ENCODE data around the gene C1D.

Gene C1D

DNA sequence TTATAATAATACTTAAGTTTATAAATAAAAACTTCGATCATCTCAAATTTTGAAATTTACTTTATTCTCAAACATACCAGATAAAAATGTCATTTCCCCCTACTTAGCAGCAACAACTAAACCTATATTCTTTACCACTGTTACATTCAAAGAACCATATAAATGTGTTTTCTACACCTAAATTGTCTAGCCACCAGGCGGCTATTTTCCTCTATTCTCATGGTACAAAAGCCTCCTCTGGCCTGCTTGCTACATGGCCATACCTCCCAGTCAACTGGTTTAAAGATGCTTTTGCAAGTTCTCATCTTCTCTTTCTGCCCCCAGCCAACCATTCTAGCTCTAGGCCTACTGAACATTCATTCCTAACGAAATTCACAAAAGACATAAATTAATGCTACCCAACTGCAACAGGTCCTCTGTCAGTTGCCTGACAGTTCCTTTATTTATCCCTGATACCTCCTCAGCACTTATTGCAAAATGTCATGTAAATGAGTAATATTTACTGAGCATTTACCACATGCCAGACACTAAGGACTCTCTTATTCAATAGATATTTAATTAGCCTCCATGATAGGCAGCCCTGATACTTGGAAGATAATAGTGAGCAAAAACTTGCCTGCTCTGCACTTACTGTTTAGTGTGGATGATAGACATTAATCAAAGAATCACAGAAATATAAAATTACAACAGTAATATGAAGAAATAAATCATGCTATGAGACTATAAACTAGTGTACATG, 5.0 kb downstream of the C1D start:
- no peak for DNase-seq (ENCODE audit: low read depth)

DNA sequence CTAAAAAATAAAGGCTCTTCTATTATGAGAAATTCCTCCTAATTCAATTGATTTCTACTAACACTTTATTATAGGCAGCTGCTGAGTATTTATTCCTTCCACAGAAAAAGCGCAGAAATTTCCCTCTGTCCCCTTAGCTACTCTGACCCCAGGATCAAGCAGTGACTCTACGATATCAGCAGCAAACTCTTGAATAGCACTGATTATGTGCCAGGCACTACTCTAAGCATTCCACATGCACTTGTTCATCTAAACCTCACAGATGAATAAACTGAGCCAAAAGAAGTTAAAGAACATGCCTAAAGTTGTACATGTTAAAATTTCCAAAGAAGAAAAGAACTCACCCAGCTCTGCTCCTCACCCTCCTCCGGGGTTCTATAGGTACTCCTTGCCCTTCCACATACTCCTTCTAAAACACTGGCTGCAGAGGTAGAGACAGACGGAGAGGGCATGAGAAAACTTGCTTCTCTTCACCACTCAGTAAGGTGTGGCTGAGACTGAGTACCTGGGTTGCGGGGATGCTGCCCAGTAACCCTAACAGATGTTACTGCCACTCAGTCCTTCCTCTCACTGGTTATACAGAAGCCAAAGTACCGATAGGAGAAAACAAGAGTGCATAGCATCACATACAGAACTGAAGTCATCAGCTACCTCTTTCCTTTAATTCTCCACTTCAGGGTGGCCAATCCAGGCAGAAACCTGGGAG, 9.9 kb downstream of the C1D start:
- no peak for DNase-seq (ENCODE audit: low read depth)

DNA sequence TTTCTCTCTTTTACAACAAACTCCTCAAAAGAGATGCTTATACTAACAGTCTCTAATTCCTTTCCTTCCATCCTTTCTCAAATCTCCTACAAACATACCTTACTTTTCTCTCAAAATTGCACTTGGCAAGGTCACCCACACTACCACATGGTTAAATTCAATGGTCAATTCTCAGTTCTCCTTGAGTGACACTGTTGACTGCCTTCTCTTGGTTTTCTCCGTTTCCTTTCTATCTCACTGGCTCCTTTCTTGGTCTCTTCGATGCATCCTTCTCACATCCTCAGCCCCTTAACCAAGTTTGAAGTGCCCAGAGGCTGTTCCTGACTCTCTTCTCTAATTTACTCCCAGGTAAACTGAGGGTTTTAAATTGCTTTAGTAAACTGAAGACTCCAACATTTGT, 12.5 kb downstream of the C1D start:
- DNase-seq (ENCODE audit: low read depth) = no peak

DNA sequence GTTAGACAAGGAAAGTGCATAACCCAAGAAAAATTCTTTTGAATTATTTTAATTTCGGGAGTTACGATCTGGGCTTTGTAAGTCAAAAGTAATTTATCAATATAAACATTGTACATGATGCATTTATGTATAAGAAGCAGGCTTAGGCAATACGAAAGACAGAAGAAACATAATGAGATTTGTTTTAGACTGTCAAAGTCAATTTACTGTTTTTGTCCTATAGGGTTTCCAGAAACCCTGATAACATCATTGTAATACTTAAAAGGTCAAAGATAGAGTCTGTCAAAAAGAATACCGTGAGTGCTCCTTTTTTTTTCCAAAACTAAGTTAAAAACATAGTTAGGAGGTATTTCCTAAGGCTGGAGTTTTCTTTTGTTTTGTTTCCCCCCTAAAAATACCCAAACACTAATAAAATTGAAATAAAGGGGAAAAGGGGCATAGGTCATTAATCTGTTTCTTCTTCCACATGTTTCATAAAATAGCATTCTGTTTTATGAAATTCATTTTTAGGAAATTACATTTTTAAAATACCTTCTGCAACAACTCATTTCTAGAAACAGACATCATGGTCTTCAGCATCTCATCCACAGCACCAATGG, 16.1 kb downstream of the C1D start:
- DNase-seq (ENCODE audit: low read depth) = no peak

DNA sequence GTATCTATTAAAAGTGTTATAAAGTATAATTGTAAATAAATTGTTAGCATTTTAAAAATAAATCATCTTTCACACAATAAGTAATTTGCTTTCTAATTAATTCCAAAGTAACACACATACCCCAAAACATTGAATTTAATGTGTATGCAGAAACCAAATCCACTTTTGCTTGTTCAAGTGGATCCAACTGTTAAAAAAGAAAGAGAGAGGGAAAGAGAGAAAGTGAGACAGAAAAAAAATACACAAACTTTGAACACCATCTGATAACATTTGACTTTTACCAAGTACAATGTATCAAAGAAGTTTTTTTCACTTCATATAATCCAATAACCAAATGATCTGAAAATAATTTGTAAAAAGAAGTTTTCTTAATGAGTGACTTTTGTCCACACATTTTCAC, 16.6 kb downstream of the C1D start:
- DNase-seq (ENCODE audit: low read depth) = no peak

DNA sequence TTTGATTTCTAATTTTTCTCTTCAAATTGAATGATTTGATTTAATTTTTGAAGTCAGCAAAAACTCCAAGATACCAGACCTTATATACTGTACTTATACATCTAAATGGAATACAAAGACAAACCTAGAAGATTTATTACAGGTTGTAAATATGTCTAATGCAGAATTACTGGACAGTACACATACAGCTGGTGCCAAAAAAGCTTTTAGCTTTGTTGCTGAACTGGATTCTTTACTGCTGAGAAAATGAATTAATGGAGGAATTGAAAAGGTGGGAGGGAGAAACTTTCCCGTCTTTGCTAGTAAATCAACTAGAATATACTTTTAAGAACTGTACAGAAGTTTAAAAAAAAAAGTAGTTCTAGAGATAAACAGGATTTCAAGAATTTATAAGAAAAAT, 17.5 kb downstream of the C1D start:
- DNase-seq (ENCODE audit: low read depth) = no peak

DNA sequence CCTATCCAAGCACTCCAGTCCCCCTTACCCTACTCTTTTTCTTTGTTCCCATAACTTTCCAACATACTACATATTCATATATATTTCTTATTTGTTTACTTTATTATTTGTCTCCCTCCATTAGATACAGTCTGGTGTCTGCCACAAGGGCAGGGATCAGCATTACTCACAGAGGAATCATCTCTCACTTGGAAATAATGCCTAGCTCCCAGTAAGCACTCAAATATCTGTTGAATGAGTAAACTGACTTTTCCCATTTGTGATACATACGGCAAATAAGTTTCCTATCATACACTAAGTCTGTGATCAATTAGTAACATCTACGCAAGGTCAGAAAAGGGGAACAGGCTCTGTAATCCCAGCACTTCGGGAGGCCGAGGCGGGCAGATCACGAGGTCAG, 18.7 kb downstream of the C1D start:
- DNase-seq (ENCODE audit: low read depth) = no peak

DNA sequence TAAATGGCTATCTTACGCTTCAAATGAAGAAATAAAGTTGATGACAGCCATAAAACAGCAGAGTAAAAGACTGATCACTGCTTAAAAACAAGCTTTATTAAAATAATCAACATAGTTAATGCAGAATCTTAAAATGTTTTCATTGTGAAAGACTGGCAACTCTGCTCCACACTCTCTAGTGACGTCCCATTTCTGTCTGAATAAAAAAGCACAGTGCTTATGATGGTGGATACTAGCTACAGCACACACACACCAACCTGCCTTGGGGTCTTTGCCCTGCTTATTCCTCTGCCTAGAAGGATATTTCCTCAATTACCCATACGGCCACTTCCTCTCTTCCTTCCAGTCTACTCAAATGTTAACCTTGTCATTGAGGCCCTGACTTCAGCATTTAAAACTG, 19.1 kb downstream of the C1D start:
- no peak for DNase-seq (ENCODE audit: low read depth)

DNA sequence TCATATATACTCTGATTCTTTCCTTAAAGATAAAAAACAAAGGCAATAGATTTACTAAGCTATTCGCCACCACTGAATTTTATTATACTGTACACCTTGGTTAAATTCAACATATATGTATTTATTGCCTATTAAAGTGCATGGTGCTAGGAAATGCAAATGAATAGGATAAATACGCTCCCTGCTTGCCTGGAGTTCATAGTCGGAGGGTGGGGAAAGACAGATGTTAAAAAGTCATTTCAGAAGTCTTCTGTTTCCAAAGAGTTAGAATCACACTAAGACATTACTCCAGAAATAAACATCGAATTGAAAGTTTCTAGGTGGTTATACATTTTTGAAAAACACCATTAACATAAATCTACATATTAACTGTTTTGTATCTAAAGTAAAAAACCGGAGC, 19.8 kb downstream of the C1D start:
- no peak for DNase-seq (ENCODE audit: low read depth)

DNA sequence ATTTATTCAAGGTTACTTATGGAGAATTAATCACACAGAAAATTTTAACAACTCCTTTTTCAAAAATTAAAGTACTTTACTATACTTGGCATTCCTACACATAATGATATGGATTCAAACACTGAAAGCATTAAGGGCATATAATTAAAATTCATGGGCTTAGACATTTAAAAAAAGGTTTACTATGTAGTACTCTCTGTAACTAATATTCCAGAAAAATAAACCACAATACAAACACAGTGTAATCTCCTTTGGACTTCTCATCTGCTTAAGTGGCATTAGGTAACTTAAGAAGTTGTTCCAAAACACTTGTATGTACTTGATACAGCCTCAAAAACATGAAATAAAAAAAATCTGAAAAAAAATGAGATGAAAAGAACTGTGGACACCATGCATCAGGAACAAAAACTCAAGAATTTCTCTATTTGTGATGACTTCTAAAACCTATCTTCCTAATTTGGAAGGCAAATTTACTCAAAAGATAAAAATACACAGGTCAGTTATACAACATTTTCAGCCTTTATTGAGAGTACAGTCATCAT, 21.0 kb downstream of the C1D start:
- DNase-seq (ENCODE audit: low read depth) = no peak

DNA sequence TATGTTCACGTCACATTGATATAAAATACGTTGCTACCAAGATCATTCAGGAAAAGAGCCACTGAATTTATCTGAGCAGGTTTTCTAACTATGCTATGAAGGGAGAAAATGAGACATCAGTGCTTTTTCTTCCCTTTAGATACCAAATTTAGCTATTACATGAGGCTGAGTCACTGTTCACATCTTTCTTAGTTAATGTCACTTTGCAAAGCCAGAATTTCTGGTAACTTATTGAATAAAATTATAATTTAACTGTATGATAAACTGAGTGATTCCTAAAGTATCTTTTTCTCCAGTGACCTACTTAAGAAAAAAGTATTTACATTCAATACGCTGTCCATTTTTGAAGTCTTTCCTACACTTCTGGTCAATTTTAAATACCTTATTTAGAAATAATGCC, 22.7 kb downstream of the C1D start:
- no peak for DNase-seq (ENCODE audit: low read depth)

DNA sequence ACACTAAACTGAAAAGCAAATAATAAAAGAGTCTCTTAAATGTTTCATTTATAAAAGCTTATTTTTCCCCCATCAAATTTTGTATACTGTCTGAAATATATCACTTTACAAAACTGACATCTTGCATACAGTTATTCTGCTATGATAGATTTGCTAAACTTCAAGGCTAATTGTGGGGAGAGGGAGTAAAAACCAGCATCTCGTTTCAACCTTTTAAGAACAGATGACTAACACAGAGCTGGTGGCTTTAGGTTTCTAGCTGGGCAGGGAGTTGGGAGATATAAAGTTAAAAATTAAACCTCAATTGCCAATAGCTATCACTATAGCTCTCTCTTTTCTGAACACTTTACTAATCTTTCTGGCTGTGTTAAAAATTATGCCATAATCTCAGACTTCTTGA, 23.5 kb downstream of the C1D start:
- no peak for DNase-seq (ENCODE audit: low read depth)

DNA sequence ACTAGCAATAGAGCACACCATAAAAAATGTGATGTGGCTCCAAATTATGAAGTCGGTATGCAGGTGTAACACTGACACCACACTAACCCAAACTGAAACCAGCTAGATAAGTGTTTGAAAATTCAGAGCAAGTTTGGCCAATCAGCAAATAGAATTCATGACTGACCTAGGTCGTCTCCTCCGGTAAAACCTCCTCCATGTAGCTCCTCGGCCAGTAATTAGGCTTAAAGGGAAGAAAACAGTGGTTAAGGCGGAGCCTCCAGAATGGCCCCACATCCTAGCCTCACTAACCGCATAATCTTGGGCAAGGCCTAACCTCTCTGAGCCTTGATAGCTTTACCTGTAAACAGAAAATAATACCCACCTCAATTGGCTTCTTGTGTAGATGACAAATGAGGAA, 30.1 kb downstream of the C1D start:
- DNase-seq (ENCODE audit: low read depth) = no peak

DNA sequence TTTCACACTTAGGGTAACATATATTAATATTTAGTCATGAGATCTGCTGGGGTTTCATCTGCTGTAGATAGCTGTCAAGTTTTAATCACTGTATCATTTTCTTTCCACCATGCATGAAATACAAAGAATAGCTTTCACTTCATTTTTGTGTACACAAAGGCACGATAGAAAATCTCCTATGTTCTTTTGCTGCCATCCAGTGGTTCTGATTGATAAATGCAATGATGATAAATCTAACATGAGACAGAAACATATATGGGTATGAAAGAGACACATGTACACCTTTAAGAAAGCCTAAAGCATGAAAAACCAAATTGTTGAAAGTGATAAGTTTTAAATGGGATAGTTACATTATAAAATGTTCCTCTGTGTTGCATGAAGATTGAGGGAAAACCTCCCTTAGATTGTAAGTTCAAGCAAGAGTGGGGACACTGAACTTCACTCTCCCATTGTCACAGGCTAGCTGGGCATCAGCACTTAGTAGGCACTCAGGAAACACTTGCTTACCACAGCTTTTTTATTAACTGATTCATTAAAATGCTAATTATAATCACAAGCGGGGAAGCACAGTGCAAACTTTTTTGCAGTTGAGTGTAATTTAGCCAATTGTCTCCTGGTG, 31.2 kb downstream of the C1D start:
- DNase-seq (ENCODE audit: low read depth) = no peak

DNA sequence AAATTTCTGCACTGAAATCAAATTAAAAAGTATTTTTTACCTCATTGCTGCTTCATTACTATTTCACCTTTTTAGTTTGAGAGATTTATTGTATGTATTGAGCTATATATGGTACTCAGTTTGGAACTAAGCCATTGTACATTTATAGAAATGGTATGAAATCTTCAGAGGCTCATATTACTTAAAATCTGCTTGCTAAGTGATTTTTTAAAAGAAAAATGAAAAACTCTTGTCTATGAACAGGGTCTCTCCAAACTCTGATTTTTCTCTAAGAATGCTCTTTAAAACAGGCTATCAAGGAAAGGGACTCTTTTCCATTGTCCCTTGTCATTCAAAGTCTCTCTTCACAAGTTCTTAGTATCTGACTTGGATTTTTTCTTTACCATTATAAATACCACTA, 31.8 kb downstream of the C1D start:
- DNase-seq (ENCODE audit: low read depth) = no peak

DNA sequence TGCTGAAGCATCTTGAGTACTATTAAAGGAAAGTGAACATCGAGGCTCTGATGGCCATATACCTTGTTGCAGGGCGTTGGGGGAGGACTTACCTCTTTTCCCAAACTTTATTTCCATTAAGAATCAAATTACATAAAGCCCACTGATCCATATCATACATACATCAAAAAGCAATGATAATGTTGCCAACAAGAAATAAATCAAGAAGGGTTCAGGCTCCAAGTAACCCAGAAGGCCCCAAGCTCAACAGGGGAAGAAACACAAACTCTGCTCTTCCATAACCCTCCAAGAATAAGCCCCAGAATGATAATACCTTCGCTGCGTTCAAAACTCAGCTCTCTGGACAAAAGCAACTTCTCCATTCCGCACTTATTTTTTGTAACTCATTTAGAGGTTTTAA, 32.3 kb downstream of the C1D start:
- no peak for DNase-seq (ENCODE audit: low read depth)

DNA sequence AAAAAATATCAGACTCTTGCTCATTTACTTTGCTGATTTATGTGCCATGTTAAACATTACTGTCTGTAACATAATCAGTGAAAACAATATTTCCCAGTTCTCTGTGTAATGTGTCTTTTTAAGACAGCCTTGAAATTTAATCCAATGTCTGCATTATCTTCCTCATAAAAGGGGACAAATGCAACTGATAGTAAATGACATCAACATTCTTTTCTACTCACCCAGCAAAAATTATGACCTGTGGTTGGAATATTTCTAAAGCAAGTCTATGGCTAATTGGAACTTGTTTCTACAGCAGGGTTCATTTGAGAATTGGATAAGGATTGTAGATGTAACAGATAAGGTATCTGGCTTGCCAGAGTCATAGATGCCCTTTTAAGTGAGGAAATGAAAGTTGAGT, 34.8 kb downstream of the C1D start:
- no peak for DNase-seq (ENCODE audit: low read depth)

DNA sequence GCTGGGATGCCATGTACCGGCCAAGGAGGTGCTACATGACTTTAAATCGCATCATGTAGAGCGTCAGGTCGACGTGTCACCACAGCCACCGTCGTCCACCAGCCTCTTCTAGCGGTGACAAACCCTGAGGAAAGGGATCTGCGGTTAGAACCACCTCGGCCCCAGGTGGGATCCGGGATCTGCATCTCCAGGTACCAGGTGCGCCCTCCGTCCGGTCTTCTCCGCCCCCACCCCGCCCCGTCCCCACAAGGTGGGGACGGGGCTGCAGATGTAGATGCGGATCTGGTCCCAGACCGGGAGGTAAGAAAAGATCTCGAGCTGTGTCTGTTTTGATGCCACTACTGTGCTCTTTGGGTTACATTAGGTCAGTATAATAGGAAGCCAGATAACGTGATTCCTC, 38.4 kb downstream of the C1D start:
- no peak for DNase-seq (ENCODE audit: low read depth)

DNA sequence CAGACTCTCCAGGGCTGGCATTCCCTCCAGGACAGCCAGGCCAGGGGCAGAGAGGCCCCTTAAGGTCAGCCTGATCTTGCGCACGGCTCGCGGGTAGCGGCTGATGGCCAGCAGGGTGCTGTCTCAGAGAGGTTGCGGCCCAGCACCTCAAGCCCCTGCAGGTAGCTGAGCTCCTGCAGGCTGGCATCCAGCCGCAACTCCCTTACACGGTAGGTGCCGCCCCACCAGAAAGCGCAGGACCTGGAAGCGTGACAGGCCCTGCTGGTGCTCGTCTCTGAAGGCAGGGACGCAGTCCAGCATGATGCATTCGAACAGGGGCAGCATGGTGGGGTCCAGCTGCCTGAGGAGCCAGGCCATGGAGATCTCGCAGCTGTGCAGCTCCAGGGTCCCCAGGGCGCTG, 38.9 kb downstream of the C1D start:
- DNase-seq (ENCODE audit: low read depth) = no peak

DNA sequence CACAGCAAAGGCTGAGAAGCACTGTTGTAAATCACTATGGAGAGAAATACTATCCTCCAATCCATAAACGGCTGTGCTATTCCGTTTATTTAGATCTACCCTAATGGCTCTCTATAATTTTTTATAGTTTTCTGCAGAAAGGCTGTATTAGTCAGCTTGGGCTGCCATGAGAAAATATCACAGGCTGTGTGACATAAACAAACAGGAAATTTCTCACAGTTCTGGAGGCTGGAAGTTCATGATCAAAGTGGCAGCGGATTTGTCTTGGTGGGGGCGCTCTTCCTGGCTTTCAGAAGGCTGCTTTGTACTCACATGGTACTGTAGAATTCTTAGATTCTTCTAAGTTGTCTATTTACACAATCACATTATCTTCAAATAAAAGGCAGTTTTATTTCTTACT, 44.1 kb downstream of the C1D start:
- no peak for DNase-seq (ENCODE audit: low read depth)

DNA sequence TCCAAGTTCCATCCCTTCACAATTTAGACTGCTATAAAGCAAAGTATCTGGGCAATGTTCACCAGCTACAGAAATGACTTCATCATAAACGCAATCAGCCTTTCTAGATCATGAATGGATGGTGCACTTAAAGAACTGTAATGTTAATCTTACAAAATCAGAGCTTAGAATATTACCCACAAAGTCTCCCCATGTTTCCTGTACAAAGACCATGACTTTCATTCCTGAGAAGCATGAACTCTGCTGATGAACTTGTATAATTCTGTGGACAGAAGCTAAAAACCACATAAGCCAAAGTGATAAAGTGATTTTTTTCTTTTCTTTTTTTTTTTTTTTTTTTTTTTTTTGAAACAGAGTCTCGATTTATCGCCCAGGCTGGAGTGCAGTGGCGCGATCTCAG, 53.3 kb downstream of the C1D start:
- no peak for DNase-seq (ENCODE audit: low read depth)

DNA sequence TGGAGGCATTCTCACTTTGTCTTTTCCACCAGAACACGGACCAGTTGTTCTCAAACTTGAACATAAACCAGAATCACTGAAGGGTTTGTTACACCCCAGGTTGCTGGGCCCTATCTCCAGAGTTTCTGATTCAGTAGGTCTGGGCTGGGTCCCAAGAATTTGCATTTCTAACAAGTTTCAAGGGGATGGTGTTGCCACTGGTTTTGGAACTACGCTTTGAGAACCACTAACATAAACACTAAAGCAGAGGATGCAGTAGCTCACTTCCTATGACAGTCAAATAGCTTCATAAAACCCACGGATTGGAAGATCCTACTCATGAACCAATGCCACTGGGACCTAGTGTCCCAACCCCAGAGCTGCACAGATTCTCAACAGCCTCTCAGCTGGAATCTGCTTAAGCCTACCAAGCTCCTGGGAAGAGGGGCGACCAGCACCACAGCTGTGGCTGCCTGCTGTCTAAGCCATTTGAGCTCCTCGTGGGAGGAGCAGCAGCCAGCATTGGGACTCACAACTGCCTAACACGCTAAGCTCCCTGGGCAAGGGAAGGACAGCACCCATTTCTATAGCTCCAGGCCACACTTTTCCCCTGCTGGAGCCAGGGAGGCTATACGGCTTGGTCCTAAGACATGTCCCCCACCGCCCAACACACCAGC, 62.5 kb downstream of the C1D start:
- no peak for DNase-seq (ENCODE audit: low read depth)
